Endothelial cell (in vitro differentiated cells): ENCODE data around the gene NEUROD4. TPM values are rescaled to one million over a fixed set of nuclear protein-coding genes. Genes with fewer than 3 reads are reported as not detected.

Experiments
- DNase-seq: peaks from one replicate; pipeline ENCODE4 v3.0.0; 2021; ENCODE audit warnings: low spot score
- H3K27ac Mint-ChIP-seq: one replicate; pipeline ENCODE4 v1.8.0; 2021; ENCODE audit warnings: mixed read lengths, inconsistent platforms; ENCODE audit not compliant: unreplicated experiment
- H3K27me3 Mint-ChIP-seq: one replicate; pipeline ENCODE4 v1.8.0; 2021; ENCODE audit warnings: mild to moderate bottlenecking, moderate library complexity, mixed read lengths, inconsistent platforms; ENCODE audit not compliant: unreplicated experiment
- H3K36me3 Mint-ChIP-seq: one replicate; pipeline ENCODE4 v1.8.0; 2021; ENCODE audit warnings: mild to moderate bottlenecking, low read depth, mixed read lengths, inconsistent platforms; ENCODE audit not compliant: unreplicated experiment
- H3K4me1 Mint-ChIP-seq: one replicate; pipeline ENCODE4 v1.8.0; 2021; ENCODE audit warnings: mild to moderate bottlenecking, mixed read lengths, inconsistent platforms; ENCODE audit not compliant: unreplicated experiment
- H3K4me3 Mint-ChIP-seq: one replicate; pipeline ENCODE4 v1.8.0; 2021; ENCODE audit warnings: mild to moderate bottlenecking, mixed read lengths, inconsistent platforms; ENCODE audit not compliant: unreplicated experiment
- H3K9me3 Mint-ChIP-seq: one replicate; pipeline ENCODE4 v1.8.0; 2021; ENCODE audit warnings: mixed read lengths, inconsistent platforms; ENCODE audit not compliant: unreplicated experiment
- CTCF ChIP-seq: fragments of 200-600 bp; sonication (generic); IDR thresholded peaks from one replicate; pipeline ENCODE4 v1.5.0; 2021; ENCODE audit warnings: antibody characterized with exemption; ENCODE audit not compliant: unreplicated experiment
- total RNA-seq: library from RNA; stranded (reverse); fragmentation: NEBNext Ultra II Directional; extraction: Animal tissue kit (Norgen Biotek cat#: 25700); gene quantifications from one replicate; pipeline ENCODE4 v1.2.1, GENCODE V29; 2021; ENCODE audit not compliant: unreplicated experiment

Gene NEUROD4
- total RNA-seq, 1 donor from 2014 or later = not detected

GRCh38 chr12:55034218-55034617 is 14.4 kb downstream of the NEUROD4 start:
- Mint-ChIP-seq H3K27me3 (peaks cover 2% of the 10 kb centered on the region), H3K36me3 (no peaks in the 10 kb centered on the region), H3K4me3 (no peak overlapping the region), H3K27ac (no peak overlapping the region), H3K9me3 (no peaks in the 10 kb centered on the region), H3K4me1 (peaks cover 4% of the 10 kb centered on the region)
- no peak for TF ChIP-seq CTCF
- DNase-seq = no peak

GRCh38 chr12:55036326-55037115 is 16.7 kb downstream of the NEUROD4 start:
- Mint-ChIP-seq H3K27me3 (peaks cover 2% of the 10 kb centered on the region), H3K36me3 (no peaks in the 10 kb centered on the region), H3K4me3 (no peak overlapping the region), H3K9me3 (no peaks in the 10 kb centered on the region), H3K4me1 (peaks cover 4% of the 10 kb centered on the region), H3K27ac (no peak overlapping the region)
- DNase-seq = no peak
- TF ChIP-seq CTCF = no peak

DNA sequence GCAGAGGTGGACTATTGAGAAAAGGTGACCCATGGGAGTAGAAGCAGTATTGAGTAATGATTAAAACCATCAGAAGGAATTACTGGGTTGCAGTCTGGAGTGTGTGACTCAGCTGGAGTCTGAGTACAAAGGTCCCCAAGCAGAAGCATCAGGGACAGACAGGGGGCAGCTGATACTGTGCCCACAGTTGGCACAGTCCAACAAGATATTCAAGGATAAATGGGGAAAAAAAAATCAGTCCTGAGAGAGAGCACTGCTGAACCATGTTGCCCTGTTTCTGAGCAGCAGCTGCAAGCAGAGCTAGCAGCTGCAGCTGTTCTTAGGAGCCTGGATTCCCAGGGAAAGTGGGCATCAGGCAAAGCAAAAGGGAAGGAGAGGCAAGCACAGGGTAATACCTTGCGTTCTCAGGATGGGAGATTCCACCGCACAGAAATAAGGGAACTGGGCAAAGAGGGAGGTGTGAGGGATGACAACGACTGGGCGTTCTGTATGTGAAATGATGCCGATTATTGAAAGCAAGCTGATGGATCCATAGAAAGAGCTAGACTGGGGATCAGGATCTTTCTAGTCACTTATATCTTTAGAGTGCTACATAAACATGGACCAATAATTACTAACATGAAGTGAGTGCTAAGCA is 17.7 kb downstream of the NEUROD4 start:
- no peak overlapping the region for H3K27ac Mint-ChIP-seq
- no peak for TF ChIP-seq CTCF
- no peaks in the 10 kb centered on the region for H3K36me3 Mint-ChIP-seq
- DNase-seq = no peak
- H3K27me3 Mint-ChIP-seq = peaks cover 2% of the 10 kb centered on the region
- no peaks in the 10 kb centered on the region for H3K9me3 Mint-ChIP-seq
- peaks cover 4% of the 10 kb centered on the region for H3K4me1 Mint-ChIP-seq
- H3K4me3 Mint-ChIP-seq = no peak overlapping the region

DNA sequence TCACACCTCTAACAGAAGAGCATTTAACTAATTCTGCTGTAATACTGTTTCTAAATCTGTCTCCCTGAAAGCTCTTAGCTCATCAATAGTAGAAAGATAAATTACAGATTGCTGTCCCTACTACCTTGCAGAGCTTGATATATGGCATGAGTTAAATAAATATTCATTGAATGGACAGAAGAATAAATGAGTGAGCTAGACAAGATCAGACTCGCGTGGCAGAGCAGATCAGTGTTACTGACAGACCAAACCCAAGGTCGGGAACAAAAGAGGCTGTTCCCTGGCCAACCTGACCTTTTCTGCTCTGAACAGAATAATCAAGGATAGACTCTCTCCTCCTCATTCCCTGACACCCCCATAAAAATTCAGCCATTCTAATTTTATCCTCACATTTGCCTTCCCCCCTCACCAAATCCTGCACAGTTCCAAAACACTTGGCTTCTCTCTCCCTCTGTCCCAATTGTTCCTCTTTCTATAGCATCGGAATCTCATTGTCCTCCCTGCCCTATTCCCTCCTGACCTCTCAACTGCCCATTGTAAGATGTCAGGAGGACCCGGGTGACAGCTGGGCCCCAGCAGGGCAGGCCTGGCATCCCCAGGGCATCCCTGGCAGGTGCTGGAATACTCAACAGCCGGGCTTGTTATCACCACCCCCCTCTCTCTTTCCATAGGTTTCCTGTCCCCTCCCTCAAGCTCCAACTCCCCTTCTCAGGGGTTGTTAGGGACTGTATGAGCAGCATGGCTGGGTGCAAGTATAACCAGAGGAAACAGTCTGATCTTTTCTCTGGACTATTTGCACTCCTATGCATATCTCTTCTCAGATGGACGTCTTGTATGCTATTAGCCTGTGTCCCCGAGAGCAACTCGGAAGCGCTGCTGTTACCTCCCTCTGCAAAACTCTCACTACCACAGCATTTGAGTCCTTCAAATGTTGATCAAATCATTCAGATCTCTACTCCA is 19.9 kb downstream of the NEUROD4 start:
- Mint-ChIP-seq H3K36me3 (no peaks in the 10 kb centered on the region), H3K27ac (no peak overlapping the region), H3K4me3 (no peak overlapping the region), H3K9me3 (no peaks in the 10 kb centered on the region), H3K4me1 (peaks cover 4% of the 10 kb centered on the region), H3K27me3 (no peaks in the 10 kb centered on the region)
- no peak for TF ChIP-seq CTCF
- DNase-seq = no peak
